ENCODE data around the gene CEP112.

CEP112 gene

GRCh38 chr17:66185862-66186261 is 6.1 kb downstream of the CEP112 start:
- FAIRE-seq (no peak), DNase-seq (ENCODE audit: insufficient read length, low spot score) (no peak)
- TF ChIP-seq POLR2AphosphoS5 (IDR thresholded peaks at IDR 0.05; ENCODE audit: low read depth, low read length) (no peak), PAX5 (IDR thresholded peaks at IDR 0.05; ENCODE audit: insufficient read depth, low read length, severe bottlenecking) (no peak)

GRCh38 chr17:66184392-66184791 is 7.5 kb downstream of the CEP112 start:
- no peak for FAIRE-seq
- TF ChIP-seq TAF1 (IDR thresholded peaks at IDR 0.05; ENCODE audit: low read depth, low read length) = no peak
- TF ChIP-seq POLR2A (IDR thresholded peaks at IDR 0.05; ENCODE audit: low read depth, low read length) = no peak
- TF ChIP-seq POLR2AphosphoS5 (IDR thresholded peaks at IDR 0.05; ENCODE audit: low read depth, low read length) = no peak
- TF ChIP-seq SPI1 (IDR thresholded peaks at IDR 0.05; ENCODE audit: low read depth, low read length) = no peak
- TF ChIP-seq POU2F2 (IDR thresholded peaks at IDR 0.05; ENCODE audit: low read depth, low read length) = no peak
- no peak for TF ChIP-seq PAX5 (IDR thresholded peaks at IDR 0.05; ENCODE audit: insufficient read depth, low read length, severe bottlenecking)
- no peak for DNase-seq (ENCODE audit: insufficient read length, low spot score)

GRCh38 chr17:66183529-66183928 is 8.4 kb downstream of the CEP112 start:
- TF ChIP-seq POLR2A (IDR thresholded peaks at IDR 0.05; ENCODE audit: low read depth, low read length) (no peak), SPI1 (IDR thresholded peaks at IDR 0.05; ENCODE audit: low read depth, low read length) (no peak), TAF1 (IDR thresholded peaks at IDR 0.05; ENCODE audit: low read depth, low read length) (no peak), POU2F2 (IDR thresholded peaks at IDR 0.05; ENCODE audit: low read depth, low read length) (no peak), PAX5 (IDR thresholded peaks at IDR 0.05; ENCODE audit: insufficient read depth, low read length, severe bottlenecking) (no peak), POLR2AphosphoS5 (IDR thresholded peaks at IDR 0.05; ENCODE audit: low read depth, low read length) (no peak)
- no peak for DNase-seq (ENCODE audit: insufficient read length, low spot score)
- FAIRE-seq = no peak

DNA sequence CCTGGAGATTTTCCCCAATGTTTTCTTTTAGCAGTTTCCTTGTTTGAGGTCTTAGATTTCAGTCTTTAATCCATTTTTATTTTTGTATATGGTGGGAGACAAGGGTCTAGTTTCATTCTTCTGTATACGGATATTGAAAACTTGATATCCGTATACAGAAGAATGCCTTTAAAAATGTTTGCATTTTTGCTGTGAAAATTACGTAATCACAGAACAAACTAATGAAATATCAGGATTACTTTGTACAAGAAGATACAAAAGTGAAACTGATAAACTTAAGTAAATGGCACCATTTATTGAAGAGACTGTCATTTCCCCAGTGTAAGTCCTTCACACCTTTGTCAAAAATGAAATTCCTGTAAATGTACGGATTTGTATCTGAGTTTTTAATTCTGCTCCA is 13.3 kb downstream of the CEP112 start:
- TF ChIP-seq POU2F2 (IDR thresholded peaks at IDR 0.05; ENCODE audit: low read depth, low read length) = no peak
- no peak for TF ChIP-seq TAF1 (IDR thresholded peaks at IDR 0.05; ENCODE audit: low read depth, low read length)
- TF ChIP-seq POLR2A (IDR thresholded peaks at IDR 0.05; ENCODE audit: low read depth, low read length) = no peak
- no peak for TF ChIP-seq SPI1 (IDR thresholded peaks at IDR 0.05; ENCODE audit: low read depth, low read length)
- TF ChIP-seq POLR2AphosphoS5 (IDR thresholded peaks at IDR 0.05; ENCODE audit: low read depth, low read length) = no peak
- TF ChIP-seq PAX5 (IDR thresholded peaks at IDR 0.05; ENCODE audit: insufficient read depth, low read length, severe bottlenecking) = no peak
- no peak for DNase-seq (ENCODE audit: insufficient read length, low spot score)
- FAIRE-seq = no peak

GRCh38 chr17:66177048-66177447 is 14.9 kb downstream of the CEP112 start:
- DNase-seq (ENCODE audit: insufficient read length, low spot score) = no peak
- no peak for FAIRE-seq
- TF ChIP-seq POU2F2 (IDR thresholded peaks at IDR 0.05; ENCODE audit: low read depth, low read length) (no peak), POLR2A (IDR thresholded peaks at IDR 0.05; ENCODE audit: low read depth, low read length) (no peak), PAX5 (IDR thresholded peaks at IDR 0.05; ENCODE audit: insufficient read depth, low read length, severe bottlenecking) (no peak), SPI1 (IDR thresholded peaks at IDR 0.05; ENCODE audit: low read depth, low read length) (no peak), TAF1 (IDR thresholded peaks at IDR 0.05; ENCODE audit: low read depth, low read length) (no peak), POLR2AphosphoS5 (IDR thresholded peaks at IDR 0.05; ENCODE audit: low read depth, low read length) (no peak)

DNA sequence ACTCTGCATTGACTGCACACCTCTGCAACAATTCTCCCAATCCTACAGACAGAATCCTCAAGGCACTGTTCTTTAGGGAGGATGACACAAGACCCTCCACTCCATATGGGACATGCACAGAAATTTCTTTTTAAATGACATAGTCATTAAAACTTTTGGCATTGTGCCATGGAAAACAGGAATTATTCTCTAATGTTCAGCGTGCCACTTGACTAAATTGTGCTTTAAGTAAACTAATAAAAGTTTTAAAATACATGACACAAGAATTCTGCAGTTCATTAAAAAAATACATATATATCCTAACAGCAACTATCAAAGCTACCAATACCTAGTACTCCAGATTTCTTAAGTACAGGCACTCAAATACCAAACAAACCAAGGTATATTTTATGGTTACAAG is 16.0 kb downstream of the CEP112 start:
- TF ChIP-seq TAF1 (IDR thresholded peaks at IDR 0.05; ENCODE audit: low read depth, low read length) (no peak), POLR2A (IDR thresholded peaks at IDR 0.05; ENCODE audit: low read depth, low read length) (no peak), PAX5 (IDR thresholded peaks at IDR 0.05; ENCODE audit: insufficient read depth, low read length, severe bottlenecking) (no peak), SPI1 (IDR thresholded peaks at IDR 0.05; ENCODE audit: low read depth, low read length) (no peak), POU2F2 (IDR thresholded peaks at IDR 0.05; ENCODE audit: low read depth, low read length) (no peak), POLR2AphosphoS5 (IDR thresholded peaks at IDR 0.05; ENCODE audit: low read depth, low read length) (no peak)
- no peak for DNase-seq (ENCODE audit: insufficient read length, low spot score)
- FAIRE-seq = no peak

DNA sequence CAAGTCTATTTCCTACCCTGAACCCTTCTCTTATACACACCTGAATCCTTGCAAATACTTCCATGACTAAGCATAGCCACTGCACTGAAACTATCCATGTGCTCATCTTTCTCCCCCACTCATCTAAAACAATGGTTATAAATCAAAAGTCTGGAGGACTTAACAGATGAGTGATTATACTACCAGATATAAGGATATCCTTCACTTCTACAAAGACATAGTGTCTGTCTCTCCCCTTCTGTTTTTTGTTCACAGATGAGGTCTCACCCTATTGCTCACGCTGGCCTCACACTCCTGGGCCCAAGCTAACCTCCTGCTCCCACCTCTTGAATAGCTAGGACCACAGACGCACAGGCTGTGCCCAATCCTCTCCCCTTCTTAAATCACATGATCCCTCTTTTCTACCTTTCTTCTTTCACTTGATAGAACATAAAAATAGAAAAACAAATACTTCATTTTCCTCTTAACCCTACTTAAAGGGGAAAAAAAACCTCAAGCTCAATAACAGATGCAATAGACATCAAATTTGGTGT is 19.2 kb downstream of the CEP112 start:
- DNase-seq (ENCODE audit: insufficient read length, low spot score) (no peak), FAIRE-seq (no peak)
- TF ChIP-seq POU2F2 (IDR thresholded peaks at IDR 0.05; ENCODE audit: low read depth, low read length) = no peak
- no peak for TF ChIP-seq POLR2A (IDR thresholded peaks at IDR 0.05; ENCODE audit: low read depth, low read length)
- no peak for TF ChIP-seq PAX5 (IDR thresholded peaks at IDR 0.05; ENCODE audit: insufficient read depth, low read length, severe bottlenecking)
- no peak for TF ChIP-seq TAF1 (IDR thresholded peaks at IDR 0.05; ENCODE audit: low read depth, low read length)

GRCh38 chr17:66172144-66172543 is 19.8 kb downstream of the CEP112 start:
- DNase-seq (ENCODE audit: insufficient read length, low spot score) (no peak), FAIRE-seq (no peak)
- TF ChIP-seq SPI1 (IDR thresholded peaks at IDR 0.05; ENCODE audit: low read depth, low read length) = no peak
- TF ChIP-seq POLR2A (IDR thresholded peaks at IDR 0.05; ENCODE audit: low read depth, low read length) = no peak
- TF ChIP-seq POLR2AphosphoS5 (IDR thresholded peaks at IDR 0.05; ENCODE audit: low read depth, low read length) = no peak
- no peak for TF ChIP-seq TAF1 (IDR thresholded peaks at IDR 0.05; ENCODE audit: low read depth, low read length)
- TF ChIP-seq POU2F2 (IDR thresholded peaks at IDR 0.05; ENCODE audit: low read depth, low read length) = no peak
- TF ChIP-seq PAX5 (IDR thresholded peaks at IDR 0.05; ENCODE audit: insufficient read depth, low read length, severe bottlenecking) = no peak

GRCh38 chr17:66171692-66172091 is 20.2 kb downstream of the CEP112 start:
- FAIRE-seq (no peak), DNase-seq (ENCODE audit: insufficient read length, low spot score) (no peak)
- TF ChIP-seq PAX5 (IDR thresholded peaks at IDR 0.05; ENCODE audit: insufficient read depth, low read length, severe bottlenecking) (no peak), TAF1 (IDR thresholded peaks at IDR 0.05; ENCODE audit: low read depth, low read length) (no peak), SPI1 (IDR thresholded peaks at IDR 0.05; ENCODE audit: low read depth, low read length) (no peak), POLR2A (IDR thresholded peaks at IDR 0.05; ENCODE audit: low read depth, low read length) (no peak), POU2F2 (IDR thresholded peaks at IDR 0.05; ENCODE audit: low read depth, low read length) (no peak), POLR2AphosphoS5 (IDR thresholded peaks at IDR 0.05; ENCODE audit: low read depth, low read length) (no peak)

GRCh38 chr17:66171172-66171571 is 20.8 kb downstream of the CEP112 start:
- TF ChIP-seq POLR2A (IDR thresholded peaks at IDR 0.05; ENCODE audit: low read depth, low read length) (no peak), POLR2AphosphoS5 (IDR thresholded peaks at IDR 0.05; ENCODE audit: low read depth, low read length) (no peak), POU2F2 (IDR thresholded peaks at IDR 0.05; ENCODE audit: low read depth, low read length) (no peak)
- FAIRE-seq (no peak), DNase-seq (ENCODE audit: insufficient read length, low spot score) (no peak)

Measured in GM12891 (cell line).